ENCODE measurements around the gene KMT2C.

Gene KMT2C

GRCh38 chr7:152203095-152203494 is 232.7 kb downstream of the KMT2C start:
- no peak for DNase-seq (ENCODE audit: low read depth, low spot score)

- DNase-seq (ENCODE audit: low read depth, low spot score): no peak
Observed at GRCh38 chr7:152202056-152202455, 233.7 kb downstream of the KMT2C start.

- DNase-seq (ENCODE audit: low read depth, low spot score): no peak
Observed at GRCh38 chr7:152200395-152200794, 235.4 kb downstream of the KMT2C start.

GRCh38 chr7:152196391-152196790 is 239.4 kb downstream of the KMT2C start:
- DNase-seq (ENCODE audit: low read depth, low spot score): no peak

GRCh38 chr7:152193880-152194279 is 241.9 kb downstream of the KMT2C start:
- DNase-seq (ENCODE audit: low read depth, low spot score): no peak

- no peak for DNase-seq (ENCODE audit: low read depth, low spot score)
Observed at GRCh38 chr7:152189061-152189460, 246.7 kb downstream of the KMT2C start.

- no peak for DNase-seq (ENCODE audit: low read depth, low spot score)
Observed at GRCh38 chr7:152185558-152185957, 250.2 kb downstream of the KMT2C start.

- DNase-seq (ENCODE audit: low read depth, low spot score): no peak
Observed at GRCh38 chr7:152180587-152180986, 255.2 kb downstream of the KMT2C start.

- DNase-seq (ENCODE audit: low read depth, low spot score): no peak
Observed at GRCh38 chr7:152180048-152180447, 255.8 kb downstream of the KMT2C start.

- no peak for DNase-seq (ENCODE audit: low read depth, low spot score)
Observed at GRCh38 chr7:152178405-152179058, 257.3 kb downstream of the KMT2C start.

GRCh38 chr7:152177681-152178404 is 258.0 kb downstream of the KMT2C start:
- no peak for DNase-seq (ENCODE audit: low read depth, low spot score)

GRCh38 chr7:152176797-152177196 is 259.0 kb downstream of the KMT2C start:
- DNase-seq (ENCODE audit: low read depth, low spot score): no peak

- no peak for DNase-seq (ENCODE audit: low read depth, low spot score)
Observed at GRCh38 chr7:152173372-152174070, 262.3 kb downstream of the KMT2C start.

GRCh38 chr7:152162287-152162686 is 273.5 kb downstream of the KMT2C start:
- no peak for DNase-seq (ENCODE audit: low read depth, low spot score)

- DNase-seq (ENCODE audit: low read depth, low spot score): no peak
Observed at GRCh38 chr7:152161171-152161570, 274.6 kb downstream of the KMT2C start.

GRCh38 chr7:152158801-152159587 is 276.8 kb downstream of the KMT2C start:
- no peak for DNase-seq (ENCODE audit: low read depth, low spot score)

- DNase-seq (ENCODE audit: low read depth, low spot score): no peak
Observed at GRCh38 chr7:152152267-152152666, 283.5 kb downstream of the KMT2C start.

GRCh38 chr7:152149363-152149762 is 286.4 kb downstream of the KMT2C start:
- no peak for DNase-seq (ENCODE audit: low read depth, low spot score)

GRCh38 chr7:152148706-152149105 is 287.1 kb downstream of the KMT2C start:
- DNase-seq (ENCODE audit: low read depth, low spot score): no peak

- DNase-seq (ENCODE audit: low read depth, low spot score): no peak
Observed at GRCh38 chr7:152145853-152146466, 289.8 kb downstream of the KMT2C start.

GRCh38 chr7:152144557-152145245 is 291.1 kb downstream of the KMT2C start:
- DNase-seq (ENCODE audit: low read depth, low spot score): no peak

Data from smooth muscle cell of the brain vasculature (primary cell).